ENCODE measurements around the gene PDLIM5. TPM values are rescaled to one million over a fixed set of nuclear protein-coding genes. Genes with fewer than 3 reads are reported as not detected.

Gene PDLIM5
- total and polyA plus RNA-seq, 7 donors, result 215 to 840 (median 480) TPM

DNA sequence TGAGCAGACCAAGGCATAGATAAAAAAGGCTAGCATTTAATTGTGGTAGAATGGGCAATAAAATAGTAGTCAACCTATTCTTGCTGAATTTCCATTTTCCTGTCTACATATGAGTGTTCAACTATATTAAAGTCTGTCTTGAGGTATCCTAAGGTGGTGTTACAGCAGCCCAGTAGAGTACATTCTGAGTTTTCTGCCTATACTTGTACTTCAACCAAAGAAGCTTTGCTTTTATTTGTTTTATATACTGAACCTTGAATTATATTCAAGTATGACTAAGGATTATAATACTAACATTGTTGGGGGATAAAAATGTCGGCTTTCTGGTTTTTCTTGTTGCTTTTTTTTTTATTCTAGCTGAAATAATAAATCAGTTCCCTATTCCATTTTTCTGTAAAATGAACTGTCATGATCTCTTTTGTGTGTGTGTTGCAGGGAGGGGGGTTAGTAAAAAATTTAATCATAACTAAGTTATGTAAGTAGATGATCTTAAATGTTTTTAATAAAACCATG lies 106.7 kb downstream of the PDLIM5 start:
- H3K4me3 ChIP-seq, result no peak overlapping the region
- TF ChIP-seq, protein P1, sequence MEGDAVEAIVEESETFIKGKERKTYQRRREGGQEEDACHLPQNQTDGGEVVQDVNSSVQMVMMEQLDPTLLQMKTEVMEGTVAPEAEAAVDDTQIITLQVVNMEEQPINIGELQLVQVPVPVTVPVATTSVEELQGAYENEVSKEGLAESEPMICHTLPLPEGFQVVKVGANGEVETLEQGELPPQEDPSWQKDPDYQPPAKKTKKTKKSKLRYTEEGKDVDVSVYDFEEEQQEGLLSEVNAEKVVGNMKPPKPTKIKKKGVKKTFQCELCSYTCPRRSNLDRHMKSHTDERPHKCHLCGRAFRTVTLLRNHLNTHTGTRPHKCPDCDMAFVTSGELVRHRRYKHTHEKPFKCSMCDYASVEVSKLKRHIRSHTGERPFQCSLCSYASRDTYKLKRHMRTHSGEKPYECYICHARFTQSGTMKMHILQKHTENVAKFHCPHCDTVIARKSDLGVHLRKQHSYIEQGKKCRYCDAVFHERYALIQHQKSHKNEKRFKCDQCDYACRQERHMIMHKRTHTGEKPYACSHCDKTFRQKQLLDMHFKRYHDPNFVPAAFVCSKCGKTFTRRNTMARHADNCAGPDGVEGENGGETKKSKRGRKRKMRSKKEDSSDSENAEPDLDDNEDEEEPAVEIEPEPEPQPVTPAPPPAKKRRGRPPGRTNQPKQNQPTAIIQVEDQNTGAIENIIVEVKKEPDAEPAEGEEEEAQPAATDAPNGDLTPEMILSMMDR (IDR thresholded peaks at IDR 0.05), result no peak
- H3K9me3 ChIP-seq, result no peaks in the 10 kb centered on the region
- peak overlapping the region; percentile 62 for H3K27ac ChIP-seq
- no peaks in the 10 kb centered on the region for H3K27me3 ChIP-seq (ENCODE audit: insufficient read depth in 3 of 3, low read length in 2 of 3)
- peaks cover 0 to under 1% of the 10 kb centered on the region in 2 donors for H3K36me3 ChIP-seq (ENCODE audit: insufficient read depth in 1 of 2, low read depth in 1 of 2)
- WGBS, 3 donors, result 85 to 93% (median 90%) methylated on average over 1 of the region's 1 CpG
- intact Hi-C loops (cut with DNase I), result no loop called here
- peaks cover 53% of the 10 kb centered on the region for H3K4me1 ChIP-seq
- DNase-seq (no peak), ATAC-seq (peak in 1 of 4 donors; percentile 29)

DNA sequence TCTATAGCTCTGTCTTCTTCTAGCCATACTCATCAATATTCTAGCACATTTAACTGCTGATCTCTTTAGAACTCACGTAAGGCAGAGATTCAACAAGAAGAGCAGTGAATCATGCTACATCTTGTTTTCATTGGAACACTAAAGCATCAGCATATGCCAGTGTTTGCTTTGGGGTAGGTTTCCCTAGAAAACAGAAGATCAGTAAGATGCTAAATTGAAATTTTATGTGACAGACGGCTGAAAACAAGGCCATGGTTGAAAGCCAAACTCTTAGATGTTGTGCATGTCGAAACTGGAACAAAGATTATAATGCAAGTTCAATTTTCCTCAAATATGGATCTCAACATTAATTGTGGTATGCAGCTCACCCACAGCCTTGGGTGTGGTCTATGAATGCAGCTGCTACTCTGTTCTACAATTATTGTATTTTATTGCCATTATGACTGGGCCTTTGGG lies 107.6 kb downstream of the PDLIM5 start:
- DNase-seq (no peak), ATAC-seq (peak in 2 of 4 donors; percentile 8 to 22)
- H3K27ac ChIP-seq, result peak overlapping the region; percentile 62
- 34 to 63% (median 35%) methylated on average over 3 of the region's 3 CpGs for WGBS, 3 donors
- TF ChIP-seq, protein P1 (IDR thresholded peaks at IDR 0.05), result no peak
- intact Hi-C loops (cut with DNase I), result no loop called here
- H3K36me3 ChIP-seq (ENCODE audit: insufficient read depth in 1 of 2, low read depth in 1 of 2), result no peaks in the 10 kb centered on the region
- H3K9me3 ChIP-seq, result no peaks in the 10 kb centered on the region
- H3K4me1 ChIP-seq, result peaks cover 54% of the 10 kb centered on the region
- H3K4me3 ChIP-seq, result no peak overlapping the region
- no peaks in the 10 kb centered on the region for H3K27me3 ChIP-seq (ENCODE audit: insufficient read depth in 3 of 3, low read length in 2 of 3)

DNA sequence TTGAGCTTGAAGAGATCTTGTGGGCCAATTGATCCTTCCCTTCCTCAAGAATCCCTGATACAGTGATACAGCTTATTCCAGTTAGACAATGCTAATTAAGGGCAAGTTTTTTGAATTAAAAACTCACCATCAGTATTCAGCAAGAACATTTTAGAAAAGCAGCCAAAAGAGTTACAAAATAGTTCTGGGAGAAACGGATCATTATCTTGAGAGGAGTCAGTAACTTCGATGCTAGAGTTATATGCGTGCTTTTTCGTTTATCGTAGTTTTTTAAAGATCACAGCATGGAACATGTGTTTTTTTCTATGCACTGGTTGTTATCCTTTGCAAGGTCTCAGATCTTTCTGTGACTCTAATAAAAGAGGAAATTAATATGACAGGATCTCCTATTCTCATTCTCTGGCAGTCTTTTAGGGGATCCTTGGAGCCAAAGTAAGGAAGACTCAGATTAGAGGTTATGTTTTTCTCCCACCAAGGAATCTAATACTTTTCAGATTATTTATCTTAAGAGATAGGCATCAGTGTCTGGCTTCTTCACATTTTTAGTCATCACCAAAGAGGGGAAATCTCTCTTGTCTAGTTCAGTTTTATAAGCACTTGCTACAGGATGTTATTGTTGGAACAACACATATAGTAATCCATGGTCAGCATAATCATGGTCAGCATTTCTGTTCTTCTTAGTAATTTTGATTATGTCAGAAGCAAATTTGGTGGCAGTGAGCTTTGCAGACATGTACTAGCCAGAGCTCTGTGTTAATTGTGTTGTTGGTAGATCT lies 109.7 kb downstream of the PDLIM5 start:
- Histone ChIP-seq H3K36me3 (ENCODE audit: insufficient read depth in 1 of 2, low read depth in 1 of 2) (no peaks in the 10 kb centered on the region), H3K9me3 (no peaks in the 10 kb centered on the region), H3K4me3 (no peak overlapping the region), H3K27me3 (ENCODE audit: insufficient read depth in 3 of 3, low read length in 2 of 3) (no peaks in the 10 kb centered on the region), H3K27ac (peak overlapping the region; percentile 62), H3K4me1 (peaks cover 67% of the 10 kb centered on the region)
- TF ChIP-seq, protein P1 (IDR thresholded peaks at IDR 0.05), result no peak
- intact Hi-C loops (cut with DNase I), result no loop called here
- DNase-seq, result no peak
- 41 to 60% (median 41%) methylated on average over 5 of the region's 5 CpGs for WGBS, 3 donors
- peak in 3 of 4 donors; percentile 36 to 56 (median 37) for ATAC-seq

DNA sequence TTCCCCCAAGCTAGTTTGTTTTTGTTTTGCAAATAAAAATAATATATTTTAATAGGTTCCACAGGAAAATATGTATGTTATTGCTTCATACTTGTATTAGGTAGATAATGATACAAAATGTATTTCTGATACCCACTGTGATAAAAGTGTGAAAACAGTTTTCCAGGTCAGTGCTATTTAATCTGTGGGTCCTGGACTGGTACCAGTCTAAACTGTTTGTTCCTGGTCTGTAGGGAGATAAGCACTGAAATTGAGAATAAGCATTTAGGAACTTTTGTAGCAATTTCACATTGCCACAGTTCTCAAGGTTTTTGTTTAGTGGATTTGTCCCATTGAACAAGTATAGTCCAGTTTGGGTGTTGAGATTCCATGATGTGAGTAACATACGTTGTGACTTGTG lies 110.5 kb downstream of the PDLIM5 start:
- TF ChIP-seq, protein P1 (IDR thresholded peaks at IDR 0.05), result no peak
- intact Hi-C loops (cut with DNase I), result no loop called here
- Histone ChIP-seq H3K4me1 (peaks cover 71% of the 10 kb centered on the region), H3K9me3 (no peaks in the 10 kb centered on the region), H3K4me3 (no peak overlapping the region), H3K27me3 (ENCODE audit: insufficient read depth in 3 of 3, low read length in 2 of 3) (no peaks in the 10 kb centered on the region), H3K27ac (peak overlapping the region; percentile 62), H3K36me3 (ENCODE audit: insufficient read depth in 1 of 2, low read depth in 1 of 2) (no peaks in the 10 kb centered on the region)
- ATAC-seq, result no peak
- 42 to 69% (median 48%) methylated on average over 1 of the region's 1 CpG for WGBS, 3 donors
- no peak for DNase-seq
